ENCODE data around the gene CNTN4.
"Not testable (repeated sequence)": the region's sequence is repeated elsewhere in the genome, so short reads cannot be mapped to it uniquely, and the experiment has no call there.

Gene CNTN4

DNA sequence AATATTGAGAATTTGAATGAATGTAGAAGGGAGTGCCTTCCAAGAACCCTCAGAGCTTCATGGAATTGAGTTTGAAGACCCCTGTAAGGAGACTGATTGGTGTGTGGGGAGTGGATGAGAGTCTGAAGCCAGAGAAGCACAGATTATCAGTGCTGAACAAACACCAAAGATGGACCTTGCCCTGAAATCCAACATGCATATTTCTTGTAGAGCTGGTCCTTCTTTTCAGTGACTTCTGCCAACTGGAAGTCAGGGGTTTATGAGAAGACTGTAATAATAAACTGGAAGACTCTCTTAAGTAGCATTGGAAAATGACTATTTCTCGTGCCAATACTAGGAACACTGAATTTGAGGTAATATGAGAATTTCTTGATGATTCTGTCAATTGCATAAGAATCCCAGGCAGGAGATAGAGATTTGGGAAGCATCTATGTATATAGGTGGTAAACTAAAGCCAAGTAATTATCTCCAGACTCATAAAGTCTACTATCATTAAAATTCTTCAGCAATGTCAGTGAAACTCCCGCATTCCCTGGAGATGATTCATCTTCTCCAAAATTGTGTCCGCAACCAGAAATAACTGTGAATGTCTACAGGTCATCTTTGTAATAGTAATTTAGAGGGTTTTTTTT is 797.8 kb downstream of the CNTN4 start:
- H3K4me3 ChIP-seq (ENCODE audit: low read depth, low read length): no peak overlapping the region
- TF ChIP-seq, protein P1, sequence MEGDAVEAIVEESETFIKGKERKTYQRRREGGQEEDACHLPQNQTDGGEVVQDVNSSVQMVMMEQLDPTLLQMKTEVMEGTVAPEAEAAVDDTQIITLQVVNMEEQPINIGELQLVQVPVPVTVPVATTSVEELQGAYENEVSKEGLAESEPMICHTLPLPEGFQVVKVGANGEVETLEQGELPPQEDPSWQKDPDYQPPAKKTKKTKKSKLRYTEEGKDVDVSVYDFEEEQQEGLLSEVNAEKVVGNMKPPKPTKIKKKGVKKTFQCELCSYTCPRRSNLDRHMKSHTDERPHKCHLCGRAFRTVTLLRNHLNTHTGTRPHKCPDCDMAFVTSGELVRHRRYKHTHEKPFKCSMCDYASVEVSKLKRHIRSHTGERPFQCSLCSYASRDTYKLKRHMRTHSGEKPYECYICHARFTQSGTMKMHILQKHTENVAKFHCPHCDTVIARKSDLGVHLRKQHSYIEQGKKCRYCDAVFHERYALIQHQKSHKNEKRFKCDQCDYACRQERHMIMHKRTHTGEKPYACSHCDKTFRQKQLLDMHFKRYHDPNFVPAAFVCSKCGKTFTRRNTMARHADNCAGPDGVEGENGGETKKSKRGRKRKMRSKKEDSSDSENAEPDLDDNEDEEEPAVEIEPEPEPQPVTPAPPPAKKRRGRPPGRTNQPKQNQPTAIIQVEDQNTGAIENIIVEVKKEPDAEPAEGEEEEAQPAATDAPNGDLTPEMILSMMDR (IDR thresholded peaks at IDR 0.05; ENCODE audit: low read depth, low read length): no peak

DNA sequence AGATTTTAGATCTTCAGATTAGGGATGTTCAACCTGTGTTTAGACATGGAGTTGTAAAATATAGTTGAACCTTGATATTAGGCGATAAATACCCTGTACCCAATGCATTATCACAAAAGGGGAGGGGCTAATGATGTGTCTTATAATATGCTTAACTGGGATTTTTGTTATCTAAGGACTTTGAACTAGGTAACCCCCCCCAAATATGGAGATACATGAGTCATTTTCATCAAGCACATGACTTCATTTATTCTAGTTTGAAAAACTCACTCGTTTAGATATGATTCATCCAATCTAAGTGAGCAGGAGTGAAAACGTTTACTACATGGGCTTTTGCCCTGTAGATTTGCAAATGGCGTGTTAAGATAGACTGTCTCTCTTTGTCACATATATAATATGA is 799.2 kb downstream of the CNTN4 start:
- H3K4me3 ChIP-seq (ENCODE audit: low read depth, low read length): no peak overlapping the region
- TF ChIP-seq, protein P1 (IDR thresholded peaks at IDR 0.05; ENCODE audit: low read depth, low read length): no peak

GRCh38 chr3:2898591-2899353 is 800.1 kb downstream of the CNTN4 start:
- no peak overlapping the region for H3K4me3 ChIP-seq (ENCODE audit: low read depth, low read length)
- TF ChIP-seq, protein P1 (IDR thresholded peaks at IDR 0.05; ENCODE audit: low read depth, low read length): no peak

GRCh38 chr3:2904054-2904453 is 805.4 kb downstream of the CNTN4 start:
- TF ChIP-seq, protein P1 (IDR thresholded peaks at IDR 0.05; ENCODE audit: low read depth, low read length): no peak
- no peak overlapping the region for H3K4me3 ChIP-seq (ENCODE audit: low read depth, low read length)

DNA sequence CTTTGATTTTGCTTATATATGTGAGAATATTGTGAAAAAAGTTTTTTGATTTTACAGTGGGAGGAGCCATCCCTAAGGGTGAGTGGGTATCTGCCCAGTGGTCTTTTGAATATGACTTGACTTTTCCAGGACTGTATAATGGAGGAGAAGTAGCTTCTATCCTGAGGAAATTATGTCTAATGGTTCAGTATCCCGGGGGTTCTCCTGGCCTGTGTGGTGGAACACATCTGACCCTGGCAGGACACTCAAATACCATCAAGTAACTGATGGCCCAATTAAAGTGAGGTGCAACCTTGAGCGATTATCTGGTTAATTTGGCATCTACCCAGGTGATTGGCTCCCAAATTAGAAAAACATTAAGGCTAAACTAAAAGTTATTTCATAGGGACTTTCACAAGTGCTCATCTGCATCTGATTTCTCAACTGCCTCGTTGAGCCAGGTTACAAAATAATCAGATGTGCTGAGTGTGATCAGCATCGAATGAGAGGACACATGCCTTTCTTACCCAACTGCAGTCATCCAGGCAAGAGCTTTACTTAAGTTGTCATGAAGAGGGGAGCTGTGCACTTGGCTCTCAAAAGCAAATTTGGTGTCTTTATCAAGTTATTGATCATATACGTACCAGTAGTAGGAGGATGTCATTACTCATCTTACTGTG is 810.2 kb downstream of the CNTN4 start:
- TF ChIP-seq, protein P1 (IDR thresholded peaks at IDR 0.05; ENCODE audit: low read depth, low read length): no peak
- H3K4me3 ChIP-seq (ENCODE audit: low read depth, low read length): no peak overlapping the region

DNA sequence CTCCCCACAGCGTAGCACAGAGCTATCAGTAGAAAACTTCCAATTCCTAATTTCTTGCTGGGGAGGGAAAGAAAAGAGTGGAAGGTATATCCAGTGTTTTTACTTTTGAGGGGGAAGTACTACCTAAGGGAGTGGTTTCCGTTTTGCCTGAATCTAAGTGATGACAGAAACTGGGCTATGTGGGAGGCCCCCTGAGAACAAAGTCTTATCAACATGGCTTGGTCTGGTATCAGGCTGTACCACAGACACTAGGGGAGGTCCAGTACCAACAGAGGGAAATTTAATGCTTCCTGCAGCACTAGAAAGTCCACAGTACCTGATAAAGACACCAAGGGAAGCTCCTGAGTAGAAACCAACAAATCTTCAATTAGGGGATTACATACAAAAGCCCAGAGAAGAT is 812.3 kb downstream of the CNTN4 start:
- H3K4me3 ChIP-seq (ENCODE audit: low read depth, low read length): no peak overlapping the region
- TF ChIP-seq, protein P1 (IDR thresholded peaks at IDR 0.05; ENCODE audit: low read depth, low read length): no peak

GRCh38 chr3:2915826-2916225 is 817.2 kb downstream of the CNTN4 start:
- TF ChIP-seq, protein P1 (IDR thresholded peaks at IDR 0.05; ENCODE audit: low read depth, low read length): no peak
- no peak overlapping the region for H3K4me3 ChIP-seq (ENCODE audit: low read depth, low read length)

GRCh38 chr3:2916640-2917039 is 818.0 kb downstream of the CNTN4 start:
- H3K4me3 ChIP-seq (ENCODE audit: low read depth, low read length): not testable (repeated sequence)

Measured in WI38 (cell line).